GM21528 (cell line): ENCODE data around the gene JKAMP.
A peak's percentile ranks its signal among the peaks of the same experiment; 100 is the strongest.
"Not testable (repeated sequence)": the region's sequence is repeated elsewhere in the genome, so short reads cannot be mapped to it uniquely, and the experiment has no call there.

Source experiments
- ATAC-seq: cut with Tn5 transposase; IDR thresholded peaks from one replicate; pipeline ENCODE4 v1.9.1; 2021; ENCODE audit warnings: mild to moderate bottlenecking, moderate library complexity; ENCODE audit not compliant: unreplicated experiment, low FRiP score

JKAMP gene

GRCh38 chr14:59483819-59484638, at the start of gene JKAMP, which contains the start of gene L3HYPDH:
Gene JKAMP, plus strand, starts transcription at chr14:59484517. Its CDS starts 73 bp downstream, at chr14:59484590.
Gene L3HYPDH, minus strand, starts transcription at chr14:59484408. Its CDS starts 92 bp downstream, at chr14:59484316.
- ATAC-seq, result peak; percentile 96

GRCh38 chr14:59435101-59435500, 49.2 kb upstream of the JKAMP start:
- ATAC-seq, result no peak

GRCh38 chr14:59435987-59436386, 48.3 kb upstream of the JKAMP start:
- ATAC-seq, result no peak

DNA sequence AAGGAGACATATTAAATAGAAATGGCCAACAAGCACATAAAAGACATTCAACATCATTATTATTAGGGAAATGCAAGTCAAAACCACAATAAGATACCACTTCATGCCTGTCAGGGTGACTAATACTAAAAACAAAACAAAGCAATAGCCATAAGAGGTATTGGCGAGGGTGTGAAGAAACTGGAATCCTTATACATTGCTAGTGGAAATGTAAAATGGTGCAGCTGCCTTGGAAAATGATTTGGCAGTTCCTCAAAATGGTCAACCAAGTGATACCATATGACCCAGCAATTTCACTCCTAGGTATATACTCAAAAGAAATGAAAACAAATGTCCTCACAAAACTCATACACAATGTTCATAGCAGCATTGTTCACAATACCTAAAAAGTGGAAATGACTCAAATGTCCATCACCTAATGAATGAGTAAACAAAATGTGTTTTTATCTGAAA, 46.1 kb upstream of the JKAMP start:
- ATAC-seq, result no peak

DNA sequence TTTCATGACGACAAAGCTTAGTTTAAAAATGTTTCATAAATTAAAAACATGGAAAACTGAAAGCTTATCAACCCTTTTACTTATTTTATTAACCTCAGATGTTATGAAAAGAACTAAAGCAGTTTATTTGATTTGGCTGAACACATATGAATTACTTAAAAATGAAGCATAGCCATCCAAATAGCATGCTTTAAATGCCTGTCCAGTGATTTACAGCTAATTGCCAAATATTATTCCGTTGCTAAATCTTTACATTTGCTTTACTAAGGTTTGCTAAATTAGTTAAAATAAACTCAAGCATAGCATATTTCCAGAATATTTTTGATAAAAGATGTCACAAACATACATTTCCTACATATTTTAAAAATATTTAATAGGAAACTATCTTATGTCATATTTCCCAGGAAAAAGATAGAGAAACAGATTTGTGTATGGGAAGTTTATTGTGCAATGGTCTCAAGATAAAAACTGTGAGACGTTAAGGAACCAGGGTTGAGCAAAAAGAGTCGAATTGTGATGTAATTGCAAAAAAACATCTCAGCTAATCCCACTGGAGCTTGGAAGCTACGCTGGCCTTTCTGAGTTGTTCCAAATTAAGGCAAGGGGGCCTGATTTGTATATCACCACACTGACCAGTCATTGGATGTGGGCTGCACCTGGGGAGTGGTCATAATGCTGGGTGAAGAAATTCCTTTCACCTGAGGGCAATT, 44.9 kb upstream of the JKAMP start:
- no peak for ATAC-seq

DNA sequence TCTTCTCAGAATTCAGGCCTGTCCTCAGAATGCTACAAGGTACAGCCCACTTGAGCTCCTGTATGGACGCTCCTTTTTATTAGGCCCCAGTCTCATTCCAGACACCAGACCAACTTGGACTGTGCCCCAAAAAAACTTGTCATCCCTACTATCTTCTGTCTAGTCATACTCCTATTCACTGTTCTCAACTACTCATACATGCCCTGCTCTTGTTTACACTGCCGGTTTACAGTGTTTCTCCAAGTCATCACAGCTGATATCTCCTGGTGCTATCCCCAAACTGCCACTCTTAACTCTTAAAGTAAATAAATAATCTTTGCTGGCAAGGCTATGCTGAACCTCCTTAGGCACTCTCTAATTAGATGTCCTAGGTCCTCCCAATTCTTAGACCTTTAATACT, 35.6 kb upstream of the JKAMP start:
- not testable (repeated sequence) for ATAC-seq

GRCh38 chr14:59450716-59451115, 33.6 kb upstream of the JKAMP start:
- no peak for ATAC-seq

- no peak for ATAC-seq
Observed at GRCh38 chr14:59451849-59452248, 32.5 kb upstream of the JKAMP start.

- no peak for ATAC-seq
Observed at GRCh38 chr14:59454139-59454538, 30.2 kb upstream of the JKAMP start.

DNA sequence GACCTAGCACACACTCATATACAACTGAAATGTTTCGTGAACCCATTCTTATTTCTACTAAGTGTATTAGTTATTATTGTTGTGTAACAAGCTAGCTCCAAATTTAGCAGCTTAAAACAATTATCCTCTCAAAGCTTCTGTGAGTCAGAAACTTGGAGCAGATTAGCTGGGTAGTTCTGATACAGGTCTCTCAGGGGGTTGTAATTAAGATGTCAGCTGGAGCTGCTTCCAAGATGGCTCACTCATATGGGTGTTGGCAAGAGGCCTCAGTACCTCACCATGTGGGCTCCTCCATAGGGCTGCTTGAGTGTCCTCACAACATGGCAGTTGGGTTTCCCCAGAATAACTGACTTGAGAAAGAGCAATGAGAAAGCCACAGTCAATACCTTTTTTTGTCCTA, 28.9 kb upstream of the JKAMP start:
- ATAC-seq, result no peak

DNA sequence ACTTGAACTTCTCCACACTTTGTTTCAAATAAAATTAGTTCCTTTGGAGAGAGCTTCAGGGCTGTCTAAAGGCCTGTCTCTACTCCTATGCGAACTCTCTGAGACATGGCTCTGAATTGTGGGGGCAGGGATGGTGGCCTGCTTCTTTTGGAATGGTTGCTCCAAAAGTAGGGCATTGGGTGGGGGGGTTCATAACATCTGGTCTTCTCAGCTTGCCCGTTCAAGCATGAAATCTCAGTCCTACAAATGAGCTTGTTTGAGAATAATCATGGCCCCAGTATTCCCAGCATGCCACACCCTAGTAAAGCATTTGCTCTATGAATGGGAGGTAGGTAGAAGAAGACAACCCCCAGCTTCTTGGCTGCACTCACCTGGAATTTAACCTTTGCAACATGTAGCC, 25.8 kb upstream of the JKAMP start:
- ATAC-seq, result no peak

GRCh38 chr14:59460378-59460777, 23.9 kb upstream of the JKAMP start:
- no peak for ATAC-seq

DNA sequence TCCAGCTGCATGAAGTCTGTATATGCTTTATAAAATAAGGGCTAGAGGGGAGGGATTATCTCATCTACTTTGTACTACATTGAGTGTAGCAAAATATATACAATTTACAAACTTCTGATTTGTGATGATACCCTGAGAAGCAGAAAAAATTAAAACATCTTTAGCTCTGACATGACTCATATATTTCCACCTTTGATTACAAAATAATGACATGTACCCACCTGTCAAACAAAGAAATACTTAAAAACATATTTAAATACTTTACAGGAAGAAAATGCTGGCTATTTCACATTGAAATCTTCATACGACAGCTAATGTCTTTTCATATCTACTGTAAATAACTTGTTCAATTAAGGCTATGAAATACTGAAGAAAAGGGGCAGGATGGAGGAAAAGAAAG, 22.4 kb upstream of the JKAMP start:
- no peak for ATAC-seq

- peak; percentile 29 for ATAC-seq
Observed at GRCh38 chr14:59463787-59464485, 20.4 kb upstream of the JKAMP start.

DNA sequence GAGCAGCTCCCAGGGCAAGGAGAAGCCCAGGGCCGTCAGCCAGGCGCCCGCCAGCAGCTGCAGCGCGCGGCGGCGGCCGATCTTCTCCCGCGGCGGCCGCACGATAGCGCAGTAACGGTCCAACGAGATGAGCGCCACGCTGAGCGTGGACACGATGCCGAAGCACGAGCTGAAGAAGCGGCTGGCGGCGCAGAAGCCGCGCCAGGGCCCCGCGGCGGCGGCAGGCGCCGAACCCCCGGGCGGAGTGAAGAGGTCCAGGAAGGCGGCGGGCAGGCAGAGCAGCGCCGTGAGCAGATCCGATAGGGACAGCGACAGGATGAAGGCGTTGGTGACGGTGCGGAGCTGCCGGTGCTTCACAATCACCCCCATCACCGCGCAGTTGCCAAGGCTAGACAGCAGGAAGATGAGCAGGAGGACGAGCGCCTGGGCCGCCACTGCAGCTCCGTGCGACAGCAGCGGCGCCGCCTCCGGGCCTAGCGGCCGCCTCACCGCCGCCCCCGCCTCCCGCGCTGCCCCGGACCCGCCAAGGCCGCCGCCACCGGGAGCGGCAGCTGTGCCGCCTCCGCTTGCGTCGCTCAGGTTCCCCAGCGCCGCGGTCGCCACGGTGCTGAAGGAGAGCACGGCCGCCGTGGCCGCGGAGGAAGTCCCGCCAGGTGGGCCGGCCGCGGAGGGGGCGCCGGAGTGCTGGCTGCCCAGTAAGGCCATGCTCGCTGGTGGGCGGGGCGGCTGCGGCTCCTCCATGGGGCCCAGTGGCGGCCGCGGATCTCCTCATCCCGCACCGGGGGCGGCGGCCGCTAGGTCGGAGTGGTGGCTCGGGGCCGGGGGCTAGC, 19.6 kb upstream of the JKAMP start:
- ATAC-seq, result peak; percentile 71

DNA sequence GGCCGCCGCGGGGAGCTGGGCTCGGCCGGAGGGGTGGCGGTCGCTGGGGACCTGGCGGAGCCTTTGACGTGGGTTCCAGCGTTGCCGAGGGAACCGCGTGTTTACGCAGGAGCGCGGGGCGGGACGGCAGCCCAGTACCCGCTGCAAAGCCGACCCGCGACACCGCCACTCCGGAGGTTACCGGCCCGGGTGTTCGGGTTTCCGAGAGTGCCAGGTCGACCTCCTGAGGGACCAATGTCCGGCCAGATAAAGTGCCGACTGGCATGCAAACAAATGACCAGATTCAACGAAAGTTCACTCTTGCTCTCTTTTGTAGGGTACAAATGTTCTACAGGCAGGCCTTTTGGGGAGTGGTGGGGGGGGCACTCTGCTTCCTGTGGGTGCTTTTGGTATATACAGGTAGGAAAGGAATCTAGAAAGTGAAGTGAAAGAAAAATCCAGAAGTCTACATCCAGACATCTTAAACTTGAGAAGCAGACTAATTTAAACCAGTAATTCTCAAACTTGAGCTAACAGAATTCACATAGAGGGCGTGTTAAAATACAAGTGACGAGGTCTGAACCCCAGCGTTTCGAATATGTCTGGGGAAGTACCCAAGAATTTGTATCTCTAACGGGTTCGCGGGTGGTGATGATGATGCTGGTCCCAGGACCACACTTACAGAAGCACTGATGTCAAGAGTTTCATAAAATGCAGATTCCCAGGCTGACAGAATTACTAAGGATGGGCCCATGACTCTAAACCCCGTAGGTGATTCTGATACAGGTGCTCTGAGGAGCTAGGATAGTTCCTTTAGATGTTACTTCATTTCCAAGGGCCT, 18.8 kb upstream of the JKAMP start, which contains the start of gene GPR135:
GPR135 (minus strand) TSS at position 65 of the 820 bp plus-strand sequence. CDS start 154 bp downstream, outside the sequence.
- peak; percentile 38 for ATAC-seq

GRCh38 chr14:59474172-59474571, 10.1 kb upstream of the JKAMP start:
- ATAC-seq, result no peak

- no peak for ATAC-seq
Observed at GRCh38 chr14:59475709-59476108, 8.6 kb upstream of the JKAMP start.

- ATAC-seq, result no peak
Observed at GRCh38 chr14:59478540-59478939, 5.8 kb upstream of the JKAMP start.
